Neural cell (in vitro differentiated cells): ENCODE data around the gene UGT3A1.

Experiments
- EP300 ChIP-seq: fragments of 450-650 bp; conservative IDR thresholded peaks from 2 replicates; pipeline ENCODE4 v1.6.1; 2014; ENCODE audit warnings: antibody characterized with exemption, mild to moderate bottlenecking, moderate library complexity; ENCODE audit not compliant: poor library complexity, severe bottlenecking
- EZH2 ChIP-seq: fragments of 200-600, 300-800 bp; shearing (Covaris generic), sonication (generic); IDR thresholded peaks from 2 replicates; pipeline ENCODE4 v1.6.1; 2014; ENCODE audit warnings: antibody characterized with exemption, low read length, borderline replicate concordance, mild to moderate bottlenecking; ENCODE audit not compliant: insufficient read depth, poor library complexity, severe bottlenecking
- POLR2AphosphoS5 ChIP-seq: IDR thresholded peaks from 2 replicates; pipeline ENCODE4 v1.6.1; 2012
- RAD21 ChIP-seq: fragments of 450-650 bp; conservative IDR thresholded peaks from 2 replicates; pipeline ENCODE4 v1.6.1; 2014; ENCODE audit warnings: antibody characterized with exemption, mild to moderate bottlenecking, moderate library complexity
- SMC3 ChIP-seq: fragments of 450-650 bp; conservative IDR thresholded peaks from 2 replicates; pipeline ENCODE4 v1.6.1; 2014; ENCODE audit warnings: antibody characterized with exemption, mild to moderate bottlenecking, moderate library complexity; ENCODE audit not compliant: poor library complexity
- TAF1 ChIP-seq: IDR thresholded peaks from 2 replicates; pipeline ENCODE4 v1.6.1; 2012; ENCODE audit warnings: low read depth
- TF ChIP-seq, protein P1 (sequence below): fragments of 450-650 bp; IDR thresholded peaks from 2 replicates; pipeline ENCODE4 v1.5.1; 2014; ENCODE audit warnings: antibody characterized with exemption, mild to moderate bottlenecking, moderate library complexity; ENCODE audit not compliant: poor library complexity, severe bottlenecking

DNA sequence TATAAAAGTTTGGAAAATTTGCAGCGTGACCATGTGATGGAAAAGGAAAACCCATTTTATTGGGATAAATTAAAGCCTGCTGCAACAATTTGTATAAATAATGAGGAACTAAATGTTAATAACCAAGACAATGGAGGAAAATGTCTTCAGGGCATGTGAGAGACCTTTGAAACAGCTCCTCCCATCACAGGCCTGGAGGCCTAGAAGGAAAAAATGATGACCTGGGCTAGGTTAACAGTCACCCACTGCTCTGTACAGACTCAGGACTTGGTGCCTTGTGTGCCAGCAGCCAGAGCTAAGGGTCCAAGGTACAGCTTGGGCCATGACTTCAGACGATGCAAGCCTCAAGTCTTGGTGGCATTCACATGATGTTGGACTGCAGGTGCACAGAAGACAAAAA lies 22.0 kb upstream of the UGT3A1 start:
- TF ChIP-seq, protein P1, sequence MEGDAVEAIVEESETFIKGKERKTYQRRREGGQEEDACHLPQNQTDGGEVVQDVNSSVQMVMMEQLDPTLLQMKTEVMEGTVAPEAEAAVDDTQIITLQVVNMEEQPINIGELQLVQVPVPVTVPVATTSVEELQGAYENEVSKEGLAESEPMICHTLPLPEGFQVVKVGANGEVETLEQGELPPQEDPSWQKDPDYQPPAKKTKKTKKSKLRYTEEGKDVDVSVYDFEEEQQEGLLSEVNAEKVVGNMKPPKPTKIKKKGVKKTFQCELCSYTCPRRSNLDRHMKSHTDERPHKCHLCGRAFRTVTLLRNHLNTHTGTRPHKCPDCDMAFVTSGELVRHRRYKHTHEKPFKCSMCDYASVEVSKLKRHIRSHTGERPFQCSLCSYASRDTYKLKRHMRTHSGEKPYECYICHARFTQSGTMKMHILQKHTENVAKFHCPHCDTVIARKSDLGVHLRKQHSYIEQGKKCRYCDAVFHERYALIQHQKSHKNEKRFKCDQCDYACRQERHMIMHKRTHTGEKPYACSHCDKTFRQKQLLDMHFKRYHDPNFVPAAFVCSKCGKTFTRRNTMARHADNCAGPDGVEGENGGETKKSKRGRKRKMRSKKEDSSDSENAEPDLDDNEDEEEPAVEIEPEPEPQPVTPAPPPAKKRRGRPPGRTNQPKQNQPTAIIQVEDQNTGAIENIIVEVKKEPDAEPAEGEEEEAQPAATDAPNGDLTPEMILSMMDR: no peak
- TF ChIP-seq POLR2AphosphoS5 (no peak), EZH2 (no peak), TAF1 (no peak), SMC3 (no peak), EP300 (no peak), RAD21 (no peak)
